Activated CD8-positive, alpha-beta memory T cell treated with anti-CD3 and anti-CD28 coated beads for 4 hours (primary cell): Measurements from ENCODE around the gene LRFN5.
"Not testable (repeated sequence)": the region's sequence is repeated elsewhere in the genome, so short reads cannot be mapped to it uniquely, and the experiment has no call there.

Source experiments
- DNase-seq, 2 donors: peaks; one replicate each; pipeline ENCODE4 v3.0.0-alpha.2; 2020; ENCODE audit warnings: low read depth in 2 of 2

Gene LRFN5

GRCh38 chr14:41636492-41637392 lies 30.1 kb downstream of the LRFN5 start:
- no peak for DNase-seq

DNA sequence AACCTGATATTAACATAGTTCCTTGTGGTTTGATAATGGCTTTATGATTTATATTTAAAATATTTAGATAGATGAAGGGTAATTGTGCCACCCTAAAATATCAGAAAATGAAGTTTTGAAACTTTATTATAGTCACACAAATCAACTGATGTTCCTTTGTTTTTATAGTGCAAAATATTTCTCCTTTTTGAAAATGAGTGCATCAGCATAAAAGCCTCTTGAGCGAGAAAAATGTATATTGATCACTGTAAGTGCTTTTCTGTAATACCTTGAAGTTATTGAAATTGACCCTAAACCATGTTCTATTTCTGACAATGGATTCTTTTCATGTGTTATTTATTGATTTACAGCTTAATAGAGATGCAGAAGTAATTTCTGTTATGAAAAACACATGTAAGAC lies 35.0 kb downstream of the LRFN5 start:
- no peak for DNase-seq

DNA sequence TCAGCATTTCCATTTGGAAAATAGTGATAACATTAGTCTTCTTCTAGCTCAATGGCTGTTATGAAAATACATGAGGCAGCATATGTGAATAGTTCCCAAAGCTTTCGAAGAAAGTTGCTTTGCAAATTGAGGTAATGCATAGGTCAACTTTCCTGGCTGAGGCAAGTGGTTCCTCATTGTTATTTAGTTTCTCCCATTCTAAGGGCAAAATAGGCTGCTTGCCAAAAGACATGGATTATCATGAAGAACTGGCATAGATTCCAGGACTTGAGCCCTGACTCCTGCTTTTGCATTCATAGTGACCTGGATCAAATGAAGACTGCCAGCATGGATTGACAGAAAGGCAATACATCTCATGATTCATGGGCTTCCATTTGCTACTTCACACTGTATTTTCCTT lies 35.7 kb downstream of the LRFN5 start:
- DNase-seq = no peak

- DNase-seq = no peak
Observed at GRCh38 chr14:41642789-41643188, 36.1 kb downstream of the LRFN5 start.

- no peak for DNase-seq
Observed at GRCh38 chr14:41644606-41645005, 37.9 kb downstream of the LRFN5 start.

GRCh38 chr14:41650802-41651201 lies 44.1 kb downstream of the LRFN5 start:
- no peak for DNase-seq

GRCh38 chr14:41654196-41654595 lies 47.5 kb downstream of the LRFN5 start:
- no peak for DNase-seq

- DNase-seq = no peak
Observed at GRCh38 chr14:41662780-41663472, 56.2 kb downstream of the LRFN5 start.

DNA sequence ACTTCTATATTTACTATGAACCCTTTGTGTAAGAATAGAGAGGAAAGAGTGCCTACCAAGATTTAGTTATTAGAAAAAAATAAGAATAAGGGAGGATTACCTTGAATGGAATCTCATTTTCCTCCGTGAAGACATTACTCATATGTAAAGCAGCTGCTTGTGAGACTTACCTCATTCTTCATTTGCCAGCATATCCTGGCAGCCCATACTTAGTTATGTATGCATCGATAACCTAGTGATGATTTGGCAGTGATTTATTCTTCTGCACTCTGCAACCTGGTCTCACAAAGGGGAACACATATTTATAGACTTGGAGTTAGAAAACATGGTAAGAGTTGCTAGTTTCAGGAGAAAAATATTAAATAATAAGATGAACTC lies 56.8 kb downstream of the LRFN5 start:
- DNase-seq = no peak

DNA sequence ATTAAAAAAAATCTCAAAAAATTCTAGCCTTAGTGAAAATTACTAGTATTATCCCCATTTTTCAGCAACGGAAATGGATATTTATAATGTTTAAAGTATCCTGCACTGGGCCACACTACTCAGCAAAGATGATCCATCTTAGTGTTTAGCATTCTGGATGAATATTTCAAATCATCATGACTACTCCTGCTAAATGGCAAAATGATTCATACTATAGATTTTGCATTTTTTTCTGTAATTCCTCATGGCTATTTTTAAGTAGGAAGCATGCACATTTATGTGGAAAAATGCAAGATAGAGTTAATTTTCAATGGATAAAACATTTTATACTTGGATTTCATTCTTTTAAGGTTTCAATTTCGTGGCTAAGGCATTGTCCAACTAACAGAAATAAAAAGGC lies 59.6 kb downstream of the LRFN5 start:
- no peak for DNase-seq

DNA sequence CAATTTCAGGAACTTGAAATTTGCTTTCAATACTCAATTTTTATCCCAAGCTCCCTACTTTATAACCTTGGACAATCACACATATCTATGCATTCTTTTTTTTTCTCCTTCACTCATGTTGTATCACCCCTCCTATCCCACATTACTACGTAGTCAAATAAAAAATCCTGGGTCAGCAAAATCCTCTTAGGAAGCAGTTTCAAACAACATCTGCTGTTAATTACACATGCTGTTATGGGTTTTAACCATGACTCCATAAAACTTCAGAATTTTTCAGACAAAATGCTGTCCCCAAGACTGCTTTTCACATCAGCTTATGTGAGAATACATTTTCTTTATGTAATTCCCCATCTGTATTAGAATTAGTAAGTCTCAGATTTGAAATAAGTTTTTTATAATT lies 61.7 kb downstream of the LRFN5 start:
- DNase-seq = no peak

- DNase-seq = not testable (repeated sequence)
Observed at GRCh38 chr14:41673601-41674000, 66.9 kb downstream of the LRFN5 start.

DNA sequence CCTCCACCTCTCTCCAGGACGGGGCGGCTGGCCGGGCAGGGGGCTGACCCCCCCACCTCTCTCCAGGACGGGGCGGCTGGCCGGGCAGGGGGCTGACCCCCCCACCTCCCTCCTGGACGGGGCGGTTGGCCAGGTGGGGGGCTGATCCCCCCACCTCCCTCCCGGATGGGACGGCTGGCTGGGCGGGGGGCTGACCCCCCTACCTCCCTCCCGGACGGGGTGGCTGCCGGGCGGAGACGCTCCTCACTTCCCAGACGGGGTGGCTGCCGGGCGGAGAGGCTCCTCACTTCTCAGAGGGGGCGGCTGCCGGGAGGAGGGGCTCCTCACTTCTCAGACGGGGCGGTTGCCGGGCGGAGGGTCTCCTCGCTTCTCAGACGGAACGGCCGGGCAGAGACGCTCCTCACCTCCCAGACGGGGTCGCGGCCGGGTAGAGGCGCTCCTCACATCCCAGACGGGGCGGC lies 67.9 kb downstream of the LRFN5 start:
- DNase-seq = not testable (repeated sequence)

DNA sequence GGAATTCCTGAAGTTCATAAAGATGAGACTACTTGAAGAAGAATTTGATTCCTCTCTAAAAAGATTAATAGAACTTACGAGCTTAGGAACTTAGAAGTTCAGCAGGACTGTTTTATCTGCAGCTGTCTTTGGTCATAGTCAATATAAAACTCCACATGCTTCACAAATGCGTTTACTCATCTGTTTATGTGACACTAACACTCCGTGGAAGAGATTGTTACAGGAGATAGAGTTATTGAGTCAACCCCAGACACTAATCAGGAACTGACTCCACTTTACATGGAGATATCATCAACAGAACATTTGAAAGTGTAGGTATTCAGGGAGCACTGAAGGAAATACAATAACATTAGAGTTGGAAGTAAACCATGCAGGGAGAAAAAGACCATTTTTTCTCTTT lies 92.8 kb downstream of the LRFN5 start:
- DNase-seq = no peak

GRCh38 chr14:41718477-41719166 lies 111.9 kb downstream of the LRFN5 start:
- DNase-seq = no peak

GRCh38 chr14:41739203-41739602 lies 132.5 kb downstream of the LRFN5 start:
- no peak for DNase-seq

DNA sequence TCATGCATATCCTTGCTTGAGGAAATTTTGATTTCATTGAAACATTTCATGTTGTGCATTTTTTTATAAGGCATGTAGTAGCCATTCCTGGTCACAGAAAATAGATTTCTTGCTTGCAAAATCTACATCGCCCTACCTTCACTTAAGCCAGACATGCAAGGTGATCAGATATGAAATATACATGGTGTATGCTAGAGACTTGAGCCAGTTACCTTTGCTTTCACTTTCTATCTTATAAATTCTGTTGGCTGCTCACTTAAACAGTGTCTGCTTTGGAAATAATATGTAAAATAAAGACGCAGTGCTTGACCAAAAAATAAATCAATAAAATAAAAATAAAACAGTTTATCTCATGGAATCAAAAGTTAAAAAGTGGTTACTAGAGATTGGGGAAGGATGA lies 136.5 kb downstream of the LRFN5 start:
- no peak for DNase-seq

GRCh38 chr14:41749429-41749828 lies 142.8 kb downstream of the LRFN5 start:
- no peak for DNase-seq

DNA sequence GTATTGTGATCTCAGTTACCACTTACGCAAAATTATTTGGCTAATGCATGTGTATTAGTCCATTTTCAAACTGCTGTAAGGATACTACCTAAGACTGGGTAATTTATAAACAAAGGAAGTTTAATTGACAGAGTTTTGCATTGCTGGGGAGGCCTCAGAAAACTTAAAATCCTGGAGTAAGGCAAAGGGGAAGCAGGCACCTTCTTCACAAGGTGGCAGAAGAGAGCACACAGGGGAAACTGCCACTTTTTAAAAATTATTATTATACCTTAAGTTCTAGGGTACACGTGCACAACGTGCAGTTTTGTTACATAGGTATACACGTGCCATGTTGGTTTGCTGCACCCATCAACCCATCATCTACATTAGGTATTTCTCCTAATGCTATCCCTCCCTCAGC lies 143.9 kb downstream of the LRFN5 start:
- DNase-seq = not testable (repeated sequence)

- DNase-seq = no peak
Observed at GRCh38 chr14:41758011-41758665, 151.5 kb downstream of the LRFN5 start.

DNA sequence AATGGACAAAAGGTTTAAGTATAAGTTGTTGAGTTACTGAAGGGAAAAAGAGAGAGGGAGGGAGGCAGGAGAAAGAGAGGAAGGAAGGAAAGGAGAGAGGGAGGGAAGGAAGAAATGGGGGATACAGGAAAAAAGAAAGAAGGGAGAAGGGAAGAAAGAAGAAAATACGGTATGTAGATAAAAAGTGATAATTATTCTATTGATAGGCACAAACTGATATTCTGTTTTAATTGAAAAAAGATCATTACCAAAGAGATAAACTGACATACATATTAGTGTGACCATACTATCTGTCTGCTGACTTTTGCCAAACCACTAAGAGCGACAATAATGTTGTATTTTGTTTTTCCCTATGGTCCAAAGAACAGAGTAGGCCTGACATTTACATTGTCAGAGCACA lies 154.5 kb downstream of the LRFN5 start:
- no peak for DNase-seq

DNA sequence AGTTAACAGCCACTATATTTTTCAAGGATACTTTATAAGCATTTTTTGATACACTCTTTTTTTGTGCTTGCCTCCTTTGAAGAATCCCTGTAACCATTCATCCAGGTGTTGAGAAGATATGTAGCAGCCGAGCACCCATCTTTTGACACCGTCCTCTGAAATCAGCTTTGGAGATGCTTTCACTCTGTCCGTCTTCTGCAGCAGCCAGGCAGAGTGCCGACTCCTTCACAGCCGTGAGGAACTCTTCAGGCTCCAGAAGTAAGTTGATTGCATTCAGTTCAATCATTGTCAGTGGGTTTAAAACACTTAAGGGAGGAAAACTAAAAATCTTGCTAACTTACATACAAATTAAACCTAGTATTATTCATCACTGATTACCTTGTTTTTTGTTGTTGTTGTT lies 160.1 kb downstream of the LRFN5 start:
- no peak for DNase-seq
